ENCODE measurements around the gene VCAN. TPM values are rescaled to one million over a fixed set of nuclear protein-coding genes. Genes with fewer than 3 reads are reported as not detected.

The VCAN gene
- total and polyA plus RNA-seq, 2 donors (not counting 1 experiment from before 2014, with no cell fraction given): 2.0 TPM; not detected in 1

- H3K27ac Mint-ChIP-seq: no peak overlapping the region
- Histone ChIP-seq H3K4me3 (ENCODE audit: control extremely low read depth in 1 of 5, extremely low read depth in 1 of 5, insufficient read depth in 1 of 5, low read depth in 2 of 5, low read length in 4 of 5) (no peak overlapping the region), H3K79me2 (ENCODE audit: control insufficient read depth, insufficient read depth, low read length) (no peaks in the 10 kb centered on the region), H3K27me3 (replicated peaks in 1 of 4; ENCODE audit: control extremely low read depth in 1 of 4, control insufficient read depth in 3 of 4, insufficient read depth in 4 of 4, low read length in 3 of 4) (peaks cover 0 to 45% (median 39%) of the 10 kb centered on the region in 4 experiments), H2AFZ (ENCODE audit: insufficient read depth, low read depth, low read length, poor library complexity, severe bottlenecking) (no peak overlapping the region), H3K36me3 (replicated peaks in 1 of 2; ENCODE audit: control extremely low read depth in 1 of 2, control insufficient read depth in 1 of 2, extremely low read depth in 1 of 2, insufficient read depth in 2 of 2, low read length in 1 of 2) (no peaks in the 10 kb centered on the region), H3K27ac (ENCODE audit: low read length in 2 of 2) (no peak overlapping the region), H3K9me3 (ENCODE audit: control extremely low read depth in 1 of 3, control insufficient read depth in 2 of 3, insufficient read depth in 1 of 3, low read length in 2 of 3) (peaks cover 0 to 21% (median 0%) of the 10 kb centered on the region in 3 donors), H3K9ac (ENCODE audit: low read length) (no peak overlapping the region), H3K4me1 (ENCODE audit: control insufficient read depth in 2 of 2, insufficient read depth in 2 of 2, low read length in 2 of 2) (peaks cover 33 to 39% of the 10 kb centered on the region in 2 donors), H3K4me2 (replicated peaks; ENCODE audit: low read depth, low read length, poor library complexity, severe bottlenecking) (peak overlapping the region; percentile 75), H4K20me1 (ENCODE audit: control insufficient read depth, insufficient read depth, low read length, poor library complexity, severe bottlenecking) (no peaks in the 10 kb centered on the region)
- TF ChIP-seq EZH2 (IDR thresholded peaks at IDR 0.05; ENCODE audit: borderline replicate concordance, insufficient read depth, low read depth, low read length, poor library complexity, severe bottlenecking): no peak
- TF ChIP-seq CTCF (IDR thresholded peaks at IDR 0.05): no peak
- H3K4me1 Mint-ChIP-seq: peaks cover 38% of the 10 kb centered on the region
- CTCF ChIA-PET: no interaction called here
- intact Hi-C loops (cut with micrococcal nuclease): loop anchor here (5.0 kb wide), 1 partner anchor 830 kb away; no protein-coding TSS in a partner anchor
- no peaks in the 10 kb centered on the region for H3K9me3 Mint-ChIP-seq (ENCODE audit: insufficient read depth)
- POLR2A ChIA-PET: no interaction called here
- no peak for DNase-seq
- 7% methylated on average over 5 of the region's 5 CpGs for WGBS (ENCODE audit: insufficient coverage)
- peak overlapping the region; percentile 33 for H3K4me3 Mint-ChIP-seq
- no peak for ATAC-seq (ENCODE audit: low read depth)
- H3K27me3 Mint-ChIP-seq: peaks cover 79% of the 10 kb centered on the region
Observed at GRCh38 chr5:83472213-83472507, 616 bp downstream of the VCAN start.

DNA sequence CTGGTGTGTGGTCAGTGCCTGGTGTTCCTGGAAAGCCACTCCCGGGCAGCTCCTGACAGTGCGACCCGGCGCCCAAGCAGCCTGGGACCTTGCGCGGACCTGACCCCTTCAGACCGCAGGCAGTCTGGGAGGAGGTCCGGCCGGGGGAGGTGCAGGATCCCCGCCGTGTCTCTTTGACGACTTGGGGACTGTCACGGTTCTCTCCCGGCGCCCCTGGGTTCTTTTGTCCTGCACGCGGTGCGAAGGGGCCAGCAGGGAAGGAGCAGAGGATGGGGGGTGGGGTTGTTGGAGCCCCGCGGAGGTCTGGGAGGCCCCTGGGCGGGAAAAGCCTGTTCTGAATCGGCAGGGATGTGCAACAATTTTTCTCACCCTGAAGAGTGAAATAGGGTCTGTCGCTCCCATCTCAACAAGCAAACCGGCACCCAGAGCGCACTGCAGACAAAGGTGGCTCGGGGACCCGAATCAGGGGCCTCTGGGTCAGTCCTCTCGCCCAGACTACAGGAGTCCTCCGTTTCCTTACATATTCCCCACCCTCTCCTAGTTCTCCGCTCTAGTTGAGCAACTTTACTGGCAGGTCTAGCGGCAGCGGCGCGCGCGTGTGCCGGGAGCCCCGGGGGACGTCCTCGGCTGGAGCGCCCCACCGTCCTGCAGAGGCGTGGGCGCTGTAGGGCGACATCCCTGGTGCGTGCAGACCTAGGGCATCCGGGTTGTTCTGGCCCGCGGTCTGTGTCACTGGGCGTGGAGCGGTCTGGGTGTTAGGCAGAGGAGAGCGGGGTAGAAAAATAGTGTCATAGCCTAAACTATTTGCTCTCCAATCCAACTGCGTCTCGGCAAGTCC is 1.2 kb downstream of the VCAN start:
- ChIA-PET CTCF (no interaction called here), POLR2A (no interaction called here)
- Mint-ChIP-seq H3K27me3 (peaks cover 74% of the 10 kb centered on the region), H3K27ac (no peak overlapping the region), H3K4me1 (peaks cover 38% of the 10 kb centered on the region), H3K9me3 (ENCODE audit: insufficient read depth) (no peaks in the 10 kb centered on the region), H3K4me3 (peak overlapping the region; percentile 79)
- intact Hi-C loops (cut with micrococcal nuclease): loop anchor here (5.0 kb wide), 1 partner anchor 830 kb away; no protein-coding TSS in a partner anchor
- Histone ChIP-seq H3K27ac (ENCODE audit: low read length in 2 of 2) (no peak overlapping the region), H4K20me1 (ENCODE audit: control insufficient read depth, insufficient read depth, low read length, poor library complexity, severe bottlenecking) (no peaks in the 10 kb centered on the region), H3K27me3 (replicated peaks in 1 of 4; ENCODE audit: control extremely low read depth in 1 of 4, control insufficient read depth in 3 of 4, insufficient read depth in 4 of 4, low read length in 3 of 4) (peaks cover 0 to 43% (median 40%) of the 10 kb centered on the region in 4 experiments), H3K4me3 (ENCODE audit: control extremely low read depth in 1 of 5, extremely low read depth in 1 of 5, insufficient read depth in 1 of 5, low read depth in 2 of 5, low read length in 4 of 5) (peak overlapping the region in 2 of 5 experiments; percentile 15 to 50), H3K4me1 (ENCODE audit: control insufficient read depth in 2 of 2, insufficient read depth in 2 of 2, low read length in 2 of 2) (peaks cover 33 to 39% of the 10 kb centered on the region in 2 donors), H3K9ac (ENCODE audit: low read length) (peak overlapping the region; percentile 47), H3K9me3 (ENCODE audit: control extremely low read depth in 1 of 3, control insufficient read depth in 2 of 3, insufficient read depth in 1 of 3, low read length in 2 of 3) (peaks cover 0 to 21% (median 0%) of the 10 kb centered on the region in 3 donors), H2AFZ (ENCODE audit: insufficient read depth, low read depth, low read length, poor library complexity, severe bottlenecking) (peak overlapping the region; percentile 66), H3K4me2 (replicated peaks; ENCODE audit: low read depth, low read length, poor library complexity, severe bottlenecking) (peak overlapping the region; percentile 75), H3K79me2 (ENCODE audit: control insufficient read depth, insufficient read depth, low read length) (no peaks in the 10 kb centered on the region), H3K36me3 (replicated peaks in 1 of 2; ENCODE audit: control extremely low read depth in 1 of 2, control insufficient read depth in 1 of 2, extremely low read depth in 1 of 2, insufficient read depth in 2 of 2, low read length in 1 of 2) (no peaks in the 10 kb centered on the region)
- WGBS (ENCODE audit: insufficient coverage): 2% methylated on average over 49 of the region's 54 CpGs
- ATAC-seq (ENCODE audit: low read depth) (no peak), DNase-seq (peak; percentile 17)
- no peak for TF ChIP-seq EZH2 (IDR thresholded peaks at IDR 0.05; ENCODE audit: borderline replicate concordance, insufficient read depth, low read depth, low read length, poor library complexity, severe bottlenecking)
- TF ChIP-seq CTCF (IDR thresholded peaks at IDR 0.05): no peak

All from B cell (primary cell).